H9 (cell line): ENCODE data around the gene NEURL3. TPM values are rescaled to one million over a fixed set of nuclear protein-coding genes. Genes with fewer than 3 reads are reported as not detected.

Experiments used
- DNase-seq: peaks from one replicate; pipeline ENCODE4 v3.0.0-alpha.2; 2017
- H2AFZ ChIP-seq: one replicate; pipeline ENCODE4 v1.6.1; 2013; ENCODE audit warnings: mild to moderate bottlenecking, low read length, control low read depth, moderate library complexity
- H2AK5ac ChIP-seq: 2 replicates; pipeline ENCODE4 v1.6.1; 2013; ENCODE audit warnings: low read length, control low read depth, mixed read lengths; ENCODE audit not compliant: insufficient read length
- H2BK120ac ChIP-seq: one replicate; pipeline ENCODE4 v1.6.1; 2013; ENCODE audit warnings: low read depth, mild to moderate bottlenecking, low read length, control low read depth, inconsistent platforms; ENCODE audit not compliant: poor library complexity, severe bottlenecking
- H2BK12ac ChIP-seq: 2 replicates; pipeline ENCODE4 v1.6.1; 2013; ENCODE audit warnings: low read length, control low read depth, mixed read lengths, low read depth; ENCODE audit not compliant: insufficient read length
- H2BK15ac ChIP-seq: 2 replicates; pipeline ENCODE4 v1.6.1; 2013; ENCODE audit warnings: low read depth, low read length, control low read depth
- H2BK20ac ChIP-seq: one replicate; pipeline ENCODE4 v1.6.1; 2013; ENCODE audit warnings: low read depth, mild to moderate bottlenecking, low read length, control low read depth, inconsistent platforms; ENCODE audit not compliant: poor library complexity, severe bottlenecking
- H2BK5ac ChIP-seq: 2 replicates; pipeline ENCODE4 v1.6.1; 2013; ENCODE audit warnings: low read length, control low read depth, mixed read lengths; ENCODE audit not compliant: insufficient read length
- H3K14ac ChIP-seq: 2 replicates; pipeline ENCODE4 v1.6.1; 2013; ENCODE audit warnings: low read length, control low read depth; ENCODE audit not compliant: insufficient read depth
- H3K18ac ChIP-seq: 2 replicates; pipeline ENCODE4 v1.6.1; 2013; ENCODE audit warnings: low read depth, mild to moderate bottlenecking, mixed read lengths, low read length, control low read depth; ENCODE audit not compliant: insufficient read length
- H3K23ac ChIP-seq: 2 replicates; pipeline ENCODE4 v1.6.1; 2013; ENCODE audit warnings: low read length, control low read depth, mixed read lengths, low read depth; ENCODE audit not compliant: insufficient read length
- H3K23me2 ChIP-seq: 2 replicates; pipeline ENCODE4 v1.6.1; 2013; ENCODE audit warnings: low read depth, mild to moderate bottlenecking, mixed read lengths, low read length, control low read depth; ENCODE audit not compliant: insufficient read length, poor library complexity, severe bottlenecking
- H3K27ac ChIP-seq: 2 replicates; pipeline ENCODE4 v1.5.1; 2013; ENCODE audit warnings: low read length, control low read depth, mixed read lengths, low read depth; ENCODE audit not compliant: insufficient read length
- H3K27me3 ChIP-seq: 2 replicates; pipeline ENCODE4 v1.6.1; 2013; ENCODE audit warnings: low read length, control low read depth, inconsistent platforms; ENCODE audit not compliant: insufficient read depth
- H3K4ac ChIP-seq: 2 replicates; pipeline ENCODE4 v1.6.1; 2013; ENCODE audit warnings: low read depth, mild to moderate bottlenecking, control low read depth, inconsistent platforms, low read length, moderate library complexity
- H3K4me1 ChIP-seq: 2 replicates; pipeline ENCODE4 v1.6.1; 2013; ENCODE audit warnings: low read length, control low read depth, inconsistent platforms; ENCODE audit not compliant: insufficient read depth
- H3K4me2 ChIP-seq: 2 replicates; pipeline ENCODE4 v1.6.1; 2013; ENCODE audit warnings: low read length, control low read depth, mixed read lengths; ENCODE audit not compliant: insufficient read length, insufficient read depth
- H3K56ac ChIP-seq: 2 replicates; pipeline ENCODE4 v1.6.1; 2013; ENCODE audit warnings: low read depth, mild to moderate bottlenecking, mixed read lengths, low read length, control low read depth; ENCODE audit not compliant: insufficient read length
- H3K79me1 ChIP-seq: 2 replicates; pipeline ENCODE4 v1.6.1; 2013; ENCODE audit warnings: low read depth, mild to moderate bottlenecking, moderate library complexity, low read length, control low read depth, inconsistent platforms; ENCODE audit not compliant: insufficient read depth, poor library complexity, severe bottlenecking
- H3K79me2 ChIP-seq: 2 replicates; pipeline ENCODE4 v1.6.1; 2013; ENCODE audit warnings: low read length, control low read depth, inconsistent platforms; ENCODE audit not compliant: insufficient read depth
- H3K9ac ChIP-seq: 2 replicates; pipeline ENCODE4 v1.6.1; 2013; ENCODE audit warnings: low read length, control low read depth, mixed read lengths; ENCODE audit not compliant: insufficient read length; ENCODE audit errors: extremely low read depth
- H3K9me3 ChIP-seq: one replicate; pipeline ENCODE4 v1.6.1; 2013; ENCODE audit warnings: low read depth, low read length, inconsistent platforms; ENCODE audit not compliant: control insufficient read depth
- H3T11ph ChIP-seq: one replicate; pipeline ENCODE4 v1.6.1; 2013; ENCODE audit warnings: mild to moderate bottlenecking, low read length, control low read depth, inconsistent platforms
- H4K20me1 ChIP-seq: one replicate; pipeline ENCODE4 v1.6.1; 2013; ENCODE audit not compliant: control insufficient read depth, insufficient read length, insufficient read depth
- H4K5ac ChIP-seq: 2 replicates; pipeline ENCODE4 v1.6.1; 2013; ENCODE audit warnings: low read depth, mild to moderate bottlenecking, mixed read lengths, low read length, control low read depth; ENCODE audit not compliant: insufficient read length
- H4K8ac ChIP-seq: replicated peaks from 2 replicates; pipeline ENCODE4 v1.6.1; 2013; ENCODE audit warnings: low read length, control low read depth, mixed read lengths, low read depth; ENCODE audit not compliant: insufficient read length
- H4K91ac ChIP-seq: 2 replicates; pipeline ENCODE4 v1.6.1; 2013; ENCODE audit warnings: low read depth, mild to moderate bottlenecking, moderate library complexity, mixed read lengths, low read length, control low read depth; ENCODE audit not compliant: insufficient read length
- H3K27ac Mint-ChIP-seq, 3 experiments: 2 replicates in 2 of 3; 3 replicates in 1 of 3; pipeline ENCODE4 v1.8.0; 2020 to 2021; ENCODE audit warnings: mixed read lengths in 3 of 3, mild to moderate bottlenecking in 1 of 3, moderate library complexity in 1 of 3
- H3K27me3 Mint-ChIP-seq: 2 replicates; pipeline ENCODE4 v1.8.0; 2021; ENCODE audit warnings: low read depth, mild to moderate bottlenecking, moderate library complexity, mixed read lengths
- H3K36me3 Mint-ChIP-seq, 3 experiments: 2 replicates in 2 of 3; 3 replicates in 1 of 3; pipeline ENCODE4 v1.8.0; 2020 to 2021; ENCODE audit warnings: low read depth in 3 of 3, mixed read lengths in 3 of 3; ENCODE audit not compliant: insufficient read depth in 1 of 3
- H3K4me1 Mint-ChIP-seq, 2 experiments: 2 replicates each; pipeline ENCODE4 v1.8.0; 2020; ENCODE audit warnings: mixed read lengths in 2 of 2
- H3K4me3 Mint-ChIP-seq, 2 experiments: 2 replicates in 1 of 2; 3 replicates in 1 of 2; pipeline ENCODE4 v1.8.0; 2020 to 2021; ENCODE audit warnings: mild to moderate bottlenecking in 2 of 2, mixed read lengths in 2 of 2, moderate library complexity in 1 of 2
- H3K9me3 Mint-ChIP-seq, 2 experiments: 2 replicates in 1 of 2; 3 replicates in 1 of 2; pipeline ENCODE4 v1.8.0; 2020; ENCODE audit warnings: mild to moderate bottlenecking in 2 of 2, mixed read lengths in 2 of 2, moderate library complexity in 1 of 2
- CTCF ChIP-seq: fragments of 200-600 bp; sonication (generic); conservative IDR thresholded peaks from 3 replicates; pipeline ENCODE4 v1.8.0; 2021; ENCODE audit warnings: antibody characterized with exemption, mild to moderate bottlenecking
- WGBS: extraction: QIAGEN DNeasy Blood & Tissue Kit; methylation state at CpG from one replicate; pipeline ENCODE4 v1.1.7; 2013; ENCODE audit warnings: missing lambda C conversion rate, low lambda C conversion rate, mixed read lengths; ENCODE audit not compliant: insufficient read length; ENCODE audit errors: extremely low coverage; 5-methylcytosine and 5-hydroxymethylcytosine counted together
- total RNA-seq: library from RNA; stranded (reverse); gene quantifications from 2 replicates; pipeline ENCODE4 v1.2.1, GENCODE V29; 2021

The NEURL3 gene
- total RNA-seq, 1 experiment from 2014 or later = not detected

- H2AK5ac ChIP-seq = no peak overlapping the region
- no peak overlapping the region for H3T11ph ChIP-seq
- no peak overlapping the region for H2BK20ac ChIP-seq
- H3K27me3 ChIP-seq = no peaks in the 10 kb centered on the region
- peak; percentile 93 for TF ChIP-seq CTCF
- no peaks in the 10 kb centered on the region for H3K4me1 ChIP-seq
- H2AFZ ChIP-seq = no peak overlapping the region
- no peaks in the 10 kb centered on the region for H3K23me2 ChIP-seq
- H3K14ac ChIP-seq = no peak overlapping the region
- no peaks in the 10 kb centered on the region for H3K79me1 ChIP-seq
- H3K9ac ChIP-seq = no peak overlapping the region
- H4K20me1 ChIP-seq = no peaks in the 10 kb centered on the region
- H3K36me3 Mint-ChIP-seq = no peaks in the 10 kb centered on the region; a peak in 1 of 7 replicates
- no peak overlapping the region for H3K27ac ChIP-seq
- no peak overlapping the region for H4K8ac ChIP-seq
- no peak overlapping the region for H2BK12ac ChIP-seq
- H3K27me3 Mint-ChIP-seq = peaks cover 8% of the 10 kb centered on the region
- no peak overlapping the region for H4K5ac ChIP-seq
- H3K23ac ChIP-seq = no peak overlapping the region
- H2BK120ac ChIP-seq = no peak overlapping the region
- no peaks in the 10 kb centered on the region for H3K9me3 Mint-ChIP-seq
- peaks cover 3 to 7% of the 10 kb centered on the region in 2 experiments; a peak in 3 of 4 replicates for H3K4me1 Mint-ChIP-seq
- no peak overlapping the region for H3K4me2 ChIP-seq
- H3K4ac ChIP-seq = no peak overlapping the region
- H3K56ac ChIP-seq = no peak overlapping the region
- H3K79me2 ChIP-seq = no peaks in the 10 kb centered on the region
- H3K18ac ChIP-seq = no peak overlapping the region
- H4K91ac ChIP-seq = no peak overlapping the region
- H2BK15ac ChIP-seq = no peak overlapping the region
- no peak overlapping the region for H3K27ac Mint-ChIP-seq
- H3K9me3 ChIP-seq = no peaks in the 10 kb centered on the region
- H3K4me3 Mint-ChIP-seq = peak overlapping the region in 1 of 2 experiments; percentile 37; a peak in 2 of 5 replicates
- DNase-seq = peak; percentile 92
- no CpG with 5 or more reads among the region's 25 CpGs for WGBS
- no peak overlapping the region for H2BK5ac ChIP-seq
Measured at GRCh38 chr2:96470636-96471035, 34.5 kb downstream of the NEURL3 start.
